Activated CD4-positive, alpha-beta T cell treated with anti-CD3 and anti-CD28 coated beads for 4 hours (primary cell): Measurements from ENCODE around the gene PVRIG.
"Not testable (repeated sequence)": the region's sequence is repeated elsewhere in the genome, so short reads cannot be mapped to it uniquely, and the experiment has no call there.

Experiments used
- DNase-seq, 2 donors: peaks; one replicate each; pipeline ENCODE4 v3.0.0-alpha.2; 2020

Gene PVRIG

DNA sequence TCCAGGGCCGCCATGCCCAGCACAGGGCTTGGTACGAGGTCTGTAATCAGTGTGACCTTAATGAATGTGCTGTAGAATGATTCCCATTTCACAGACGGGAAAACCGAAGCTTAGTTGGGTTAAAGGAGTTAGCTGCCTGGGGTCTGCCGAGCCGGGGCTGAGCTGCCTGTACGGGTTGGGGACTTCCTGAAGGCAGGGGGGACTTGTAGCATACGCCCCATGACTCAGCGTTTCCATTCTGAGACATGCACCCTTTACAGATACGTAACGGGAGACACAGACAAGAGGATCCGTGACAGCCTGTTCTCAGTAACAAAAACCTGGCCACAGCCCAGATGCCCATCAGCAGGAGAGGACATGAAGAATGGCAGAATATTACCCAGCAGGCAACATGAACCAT, 23.6 kb downstream of the PVRIG start:
- DNase-seq = peak; percentile 64 to 73

DNA sequence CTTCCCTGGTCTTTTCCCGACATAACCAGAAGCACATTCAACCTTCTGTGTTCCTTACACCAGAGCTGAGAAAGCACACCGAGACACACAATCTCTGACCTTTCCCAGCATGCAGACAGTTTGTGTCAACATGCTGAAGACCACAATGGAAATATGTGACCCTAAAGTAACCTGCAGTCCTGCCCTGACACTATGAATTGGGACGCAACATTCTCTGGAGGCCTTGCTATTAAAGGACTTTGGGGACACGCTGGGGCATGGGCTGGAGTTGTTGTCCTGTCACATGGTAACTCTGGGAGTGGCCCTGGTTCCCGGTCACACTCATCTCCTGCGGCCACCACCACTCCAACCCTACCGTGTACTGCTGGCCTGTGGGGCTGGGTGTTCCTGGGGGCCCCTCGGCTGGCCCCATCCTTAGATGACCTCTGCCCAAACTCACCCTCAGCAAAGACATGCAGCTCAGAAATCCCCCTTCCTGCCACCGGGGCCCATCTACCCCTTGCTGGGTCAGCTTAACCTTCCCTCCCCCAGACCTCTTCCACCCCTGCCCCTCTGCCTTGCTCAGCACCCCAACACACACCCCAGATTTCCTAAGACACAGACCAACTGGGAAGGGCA, 25.3 kb downstream of the PVRIG start:
- not testable (repeated sequence) for DNase-seq

DNA sequence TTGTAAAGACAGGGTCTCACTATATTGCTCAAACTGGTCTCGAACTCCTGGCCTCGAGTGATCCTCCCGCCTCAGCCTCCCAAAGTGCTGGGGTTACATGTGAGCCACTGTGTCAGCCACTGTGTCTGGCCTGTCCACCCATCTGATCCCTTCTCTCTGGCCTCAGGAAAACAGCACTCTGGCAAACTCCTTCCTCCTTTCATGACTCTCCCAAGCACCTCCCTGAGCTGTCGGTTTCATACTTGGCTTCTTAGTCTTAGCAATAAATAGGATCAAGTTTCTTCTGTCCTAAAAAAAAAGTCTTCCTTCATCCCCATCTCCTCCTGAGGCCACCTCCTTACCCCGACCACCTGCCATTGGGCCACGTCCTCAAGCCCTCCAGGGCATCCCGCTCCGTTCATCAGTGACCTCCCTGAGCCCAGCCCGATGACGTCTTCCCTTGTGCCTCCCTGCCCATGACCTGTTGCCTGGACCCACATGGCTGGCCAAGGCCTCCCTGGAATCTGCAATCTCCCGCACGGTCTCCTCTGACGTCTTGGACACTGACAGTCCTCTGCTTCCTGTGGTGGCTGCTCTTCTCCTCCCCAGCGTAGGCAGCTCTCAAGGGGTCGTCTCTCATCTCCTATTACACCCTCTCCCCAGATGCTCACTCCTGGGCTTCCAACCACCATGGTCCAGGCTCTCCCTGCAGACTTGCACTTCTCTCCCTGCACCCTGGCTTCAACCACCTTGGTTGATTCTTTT, 26.5 kb downstream of the PVRIG start:
- not testable (repeated sequence) for DNase-seq

- DNase-seq = not testable (repeated sequence)
Observed at GRCh38 chr7:100246865-100247137, 27.1 kb downstream of the PVRIG start.

- no peak for DNase-seq
Observed at GRCh38 chr7:100247152-100247757, 27.5 kb downstream of the PVRIG start.

DNA sequence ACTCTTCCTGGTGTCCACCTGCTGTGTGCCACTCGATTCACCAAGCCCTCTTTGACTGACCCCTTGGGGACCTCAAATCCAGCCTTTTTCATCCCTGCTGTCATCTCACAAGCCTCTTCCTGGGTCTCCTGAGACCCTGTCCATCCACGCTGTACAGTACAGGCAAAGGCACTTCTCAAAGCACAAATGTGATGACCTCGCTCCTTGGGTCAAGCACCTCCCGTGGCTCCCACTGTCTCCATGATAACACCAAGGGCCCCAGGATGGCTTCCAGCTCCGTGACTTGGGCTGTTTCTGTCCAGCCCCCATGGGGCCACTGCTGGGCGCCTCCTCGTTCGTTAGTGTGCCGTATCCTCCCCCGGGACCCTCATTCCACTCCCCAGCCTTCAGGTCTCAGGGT, 28.7 kb downstream of the PVRIG start:
- no peak for DNase-seq

- DNase-seq = no peak
Observed at GRCh38 chr7:100257017-100257416, 37.3 kb downstream of the PVRIG start.

DNA sequence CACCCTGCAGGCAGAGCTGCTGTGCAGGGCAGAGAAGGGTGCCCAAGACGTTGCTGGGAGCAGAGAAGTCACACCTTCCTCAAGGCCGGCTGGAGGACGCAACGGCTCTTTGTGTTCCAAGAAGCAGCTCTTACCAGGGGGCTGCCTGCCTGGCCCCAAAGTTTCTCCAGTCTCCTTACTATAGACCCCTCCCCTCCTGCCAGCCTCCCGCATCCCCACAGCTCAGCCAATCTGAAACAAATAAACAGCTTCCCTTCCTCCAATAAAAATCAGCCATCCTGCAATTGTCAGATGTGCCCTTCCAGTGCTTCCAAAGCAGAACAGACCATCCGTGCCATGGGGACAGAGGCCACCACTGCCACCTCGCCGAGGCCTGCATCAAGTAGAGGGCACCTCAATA, 40.2 kb downstream of the PVRIG start:
- DNase-seq = not testable (repeated sequence)

DNA sequence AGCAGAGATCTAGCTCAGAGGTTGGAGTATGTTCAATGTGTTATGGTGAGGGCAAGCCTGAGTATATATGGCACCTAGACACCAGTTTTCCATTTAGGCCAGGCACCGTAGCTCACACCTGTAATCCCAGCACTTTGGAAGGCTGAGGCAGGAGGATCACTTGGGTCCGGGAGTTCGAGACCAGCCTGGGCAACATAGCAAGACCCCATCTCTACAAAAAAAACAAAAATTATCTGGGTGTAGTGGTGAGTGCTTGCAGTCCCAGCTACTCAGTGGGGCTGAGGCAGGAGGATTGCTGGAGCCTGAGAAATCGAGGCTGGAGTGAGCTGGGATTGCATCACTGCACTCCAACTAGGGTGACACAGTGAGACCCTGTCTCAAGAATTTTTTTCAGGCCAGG, 43.1 kb downstream of the PVRIG start:
- not testable (repeated sequence) for DNase-seq

- DNase-seq = not testable (repeated sequence)
Observed at GRCh38 chr7:100264223-100264622, 44.5 kb downstream of the PVRIG start.

DNA sequence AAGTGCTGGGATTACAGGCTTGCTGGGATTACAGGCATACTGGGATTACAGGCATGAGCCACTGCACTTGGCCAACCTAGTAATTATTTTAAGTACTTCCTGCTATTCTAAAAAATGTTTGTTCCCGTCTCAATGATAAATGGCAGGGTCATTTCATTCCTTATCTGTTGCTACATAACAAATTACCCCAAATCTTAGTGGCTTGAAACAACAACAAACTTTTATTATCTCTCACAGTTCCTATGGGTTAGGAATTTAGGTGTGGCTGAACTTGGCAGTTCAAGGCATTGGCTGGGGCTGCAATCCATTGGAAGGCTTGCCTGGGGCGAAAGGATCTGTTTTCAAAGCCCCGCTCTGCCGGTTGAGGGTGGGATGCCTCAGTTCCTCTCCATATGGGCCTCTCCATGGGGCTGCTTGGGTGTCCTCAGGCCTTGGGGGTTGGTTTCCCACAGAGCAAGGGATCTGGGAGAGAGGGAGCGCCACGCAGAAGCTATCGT, 45.0 kb downstream of the PVRIG start:
- DNase-seq = not testable (repeated sequence)

DNA sequence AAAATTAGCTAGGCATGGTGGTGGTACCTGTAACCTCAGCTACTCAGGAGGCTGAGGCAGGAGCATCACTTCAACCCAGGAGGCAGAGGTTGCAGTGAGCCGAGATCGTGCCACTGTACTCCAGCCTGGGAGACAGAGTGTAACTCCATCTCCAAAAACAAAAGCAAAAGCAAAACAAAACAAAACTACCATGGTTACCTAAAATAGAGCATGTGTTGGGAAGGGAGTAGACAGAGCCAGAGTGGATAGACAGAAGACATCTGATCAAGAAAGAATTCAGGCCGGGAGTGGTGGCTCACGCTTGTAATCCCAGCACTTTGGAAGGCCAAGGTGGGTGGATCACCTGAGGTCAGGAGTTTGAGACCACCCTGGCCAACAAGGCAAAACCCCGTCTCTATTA, 46.1 kb downstream of the PVRIG start:
- not testable (repeated sequence) for DNase-seq

- no peak for DNase-seq
Observed at GRCh38 chr7:100266576-100267354, 47.0 kb downstream of the PVRIG start.

DNA sequence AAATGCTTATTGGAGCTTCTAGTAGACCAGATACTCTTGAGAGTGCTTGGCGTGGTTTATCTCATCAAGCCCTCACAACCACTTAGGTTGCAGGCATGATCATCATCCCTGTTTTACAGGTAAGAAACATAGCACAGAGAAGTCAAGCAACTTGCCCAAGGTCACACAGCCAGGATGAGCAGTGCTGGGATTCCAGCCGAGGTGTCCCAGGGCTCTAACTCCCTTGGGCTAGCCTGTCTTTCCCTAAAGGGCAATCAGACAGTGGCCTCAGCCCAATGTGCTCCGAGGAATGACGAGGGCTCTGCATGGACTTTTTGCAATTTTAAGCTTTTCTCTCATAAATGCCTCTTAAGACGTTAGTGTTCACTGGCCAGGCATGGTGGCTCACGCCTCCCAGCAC, 47.9 kb downstream of the PVRIG start:
- DNase-seq = no peak

DNA sequence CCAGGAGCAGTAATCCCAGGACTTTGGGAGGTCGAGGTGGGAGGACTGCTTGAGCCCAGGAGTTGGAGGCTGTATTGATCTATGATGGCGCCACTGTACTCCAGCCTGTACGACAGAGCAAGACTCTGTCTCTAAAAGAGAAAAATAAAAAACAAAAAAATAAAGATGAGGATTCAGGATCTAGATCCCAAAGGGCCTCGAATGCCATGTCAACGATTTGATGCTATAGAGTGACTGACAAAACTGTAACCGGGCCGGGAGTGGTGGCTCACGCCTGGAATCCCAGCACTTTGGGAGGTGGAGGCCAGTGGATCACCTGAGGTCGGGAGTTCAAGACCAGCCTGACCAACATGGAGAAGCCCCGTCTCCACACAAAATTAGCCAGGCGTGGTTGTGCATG, 49.1 kb downstream of the PVRIG start:
- DNase-seq = not testable (repeated sequence)

- not testable (repeated sequence) for DNase-seq
Observed at GRCh38 chr7:100269306-100270045, 49.7 kb downstream of the PVRIG start.

- not testable (repeated sequence) for DNase-seq
Observed at GRCh38 chr7:100270046-100270918, 50.5 kb downstream of the PVRIG start.
